LNCaP clone FGC (cell line): Measurements from ENCODE around the gene CASP4.

Experiments
- DNase-seq: peaks from one replicate; pipeline ENCODE4 v3.0.0-alpha.2; 2011; ENCODE audit warnings: low read depth
- H3K4me3 ChIP-seq: 2 replicates; pipeline ENCODE4 v1.5.1; 2011; ENCODE audit warnings: mild to moderate bottlenecking, low read depth, low read length, control low read depth
- CTCF ChIP-seq: IDR thresholded peaks from 2 replicates; pipeline ENCODE4 v1.5.1; 2012; ENCODE audit warnings: mild to moderate bottlenecking; ENCODE audit not compliant: control insufficient read depth, insufficient read depth; ENCODE audit errors: extremely low read depth

Gene CASP4

GRCh38 chr11:104912102-104912501 is 56.3 kb downstream of the CASP4 start:
- no peak for TF ChIP-seq CTCF
- H3K4me3 ChIP-seq, result no peak overlapping the region
- no peak for DNase-seq

GRCh38 chr11:104908186-104908531 is 60.2 kb downstream of the CASP4 start:
- DNase-seq, result no peak
- TF ChIP-seq CTCF, result no peak
- no peak overlapping the region for H3K4me3 ChIP-seq

- DNase-seq, result no peak
- H3K4me3 ChIP-seq, result no peak overlapping the region
- no peak for TF ChIP-seq CTCF
Measured at GRCh38 chr11:104907521-104908185, 60.7 kb downstream of the CASP4 start.

- no peak for TF ChIP-seq CTCF
- no peak for DNase-seq
- H3K4me3 ChIP-seq, result no peak overlapping the region
Measured at GRCh38 chr11:104905271-104905670, 63.1 kb downstream of the CASP4 start.

- no peak for TF ChIP-seq CTCF
- DNase-seq, result no peak
- no peak overlapping the region for H3K4me3 ChIP-seq
Measured at GRCh38 chr11:104899226-104899625, 69.1 kb downstream of the CASP4 start.

- no peak overlapping the region for H3K4me3 ChIP-seq
- no peak for DNase-seq
- no peak for TF ChIP-seq CTCF
Measured at GRCh38 chr11:104898685-104899013, 69.7 kb downstream of the CASP4 start.
